ENCODE results near the gene SQOR.

DNA sequence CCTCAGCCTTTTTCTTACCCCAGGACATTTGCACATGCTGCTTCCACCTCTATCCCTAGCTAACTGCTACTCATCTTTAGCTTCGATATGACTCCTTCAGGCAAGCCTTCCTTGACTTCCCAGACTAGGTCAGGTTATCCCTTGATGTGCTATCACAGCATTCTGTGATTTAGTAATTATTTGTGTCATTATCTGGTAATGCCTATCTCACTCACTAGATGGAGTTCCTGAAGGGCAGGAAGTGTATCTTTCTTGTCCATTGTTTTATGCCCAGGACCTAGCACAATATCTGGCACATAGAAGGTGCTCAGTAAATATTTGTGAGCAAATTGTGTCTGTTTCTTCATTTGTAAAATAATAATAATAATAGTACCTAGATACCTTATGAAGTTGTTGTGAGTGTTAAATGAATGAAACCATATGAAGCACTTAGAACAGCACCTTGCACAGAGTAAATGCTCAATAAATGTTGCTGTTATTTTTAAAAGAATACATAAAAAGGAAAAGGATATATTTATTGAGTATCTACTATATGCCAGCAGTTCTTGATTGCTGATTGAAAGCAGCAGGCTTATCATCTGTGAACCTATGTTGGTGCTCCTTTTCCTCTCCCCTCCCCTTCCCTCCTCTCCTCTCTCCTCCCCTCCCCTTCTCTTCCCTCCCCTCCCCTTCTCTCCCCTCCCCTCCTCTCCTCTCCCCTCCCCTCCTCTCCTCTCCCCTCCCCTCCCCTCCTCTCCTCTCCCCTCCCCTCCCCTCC is 31.5 kb downstream of the SQOR start:
- TF ChIP-seq, protein P1, sequence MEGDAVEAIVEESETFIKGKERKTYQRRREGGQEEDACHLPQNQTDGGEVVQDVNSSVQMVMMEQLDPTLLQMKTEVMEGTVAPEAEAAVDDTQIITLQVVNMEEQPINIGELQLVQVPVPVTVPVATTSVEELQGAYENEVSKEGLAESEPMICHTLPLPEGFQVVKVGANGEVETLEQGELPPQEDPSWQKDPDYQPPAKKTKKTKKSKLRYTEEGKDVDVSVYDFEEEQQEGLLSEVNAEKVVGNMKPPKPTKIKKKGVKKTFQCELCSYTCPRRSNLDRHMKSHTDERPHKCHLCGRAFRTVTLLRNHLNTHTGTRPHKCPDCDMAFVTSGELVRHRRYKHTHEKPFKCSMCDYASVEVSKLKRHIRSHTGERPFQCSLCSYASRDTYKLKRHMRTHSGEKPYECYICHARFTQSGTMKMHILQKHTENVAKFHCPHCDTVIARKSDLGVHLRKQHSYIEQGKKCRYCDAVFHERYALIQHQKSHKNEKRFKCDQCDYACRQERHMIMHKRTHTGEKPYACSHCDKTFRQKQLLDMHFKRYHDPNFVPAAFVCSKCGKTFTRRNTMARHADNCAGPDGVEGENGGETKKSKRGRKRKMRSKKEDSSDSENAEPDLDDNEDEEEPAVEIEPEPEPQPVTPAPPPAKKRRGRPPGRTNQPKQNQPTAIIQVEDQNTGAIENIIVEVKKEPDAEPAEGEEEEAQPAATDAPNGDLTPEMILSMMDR (conservative IDR thresholded peaks at IDR 0.05 in 1 of 2, IDR thresholded peaks at IDR 0.05 in 1 of 2; ENCODE audit: low read depth in 1 of 2, low read length in 2 of 2), result no peak
- no peak for TF ChIP-seq EZH2 (IDR thresholded peaks at IDR 0.05; ENCODE audit: low read length, missing control alignments)
